ENCODE results near the gene CADPS2.
A peak's percentile ranks its signal among the peaks of the same experiment; 100 is the strongest.

CADPS2 gene

DNA sequence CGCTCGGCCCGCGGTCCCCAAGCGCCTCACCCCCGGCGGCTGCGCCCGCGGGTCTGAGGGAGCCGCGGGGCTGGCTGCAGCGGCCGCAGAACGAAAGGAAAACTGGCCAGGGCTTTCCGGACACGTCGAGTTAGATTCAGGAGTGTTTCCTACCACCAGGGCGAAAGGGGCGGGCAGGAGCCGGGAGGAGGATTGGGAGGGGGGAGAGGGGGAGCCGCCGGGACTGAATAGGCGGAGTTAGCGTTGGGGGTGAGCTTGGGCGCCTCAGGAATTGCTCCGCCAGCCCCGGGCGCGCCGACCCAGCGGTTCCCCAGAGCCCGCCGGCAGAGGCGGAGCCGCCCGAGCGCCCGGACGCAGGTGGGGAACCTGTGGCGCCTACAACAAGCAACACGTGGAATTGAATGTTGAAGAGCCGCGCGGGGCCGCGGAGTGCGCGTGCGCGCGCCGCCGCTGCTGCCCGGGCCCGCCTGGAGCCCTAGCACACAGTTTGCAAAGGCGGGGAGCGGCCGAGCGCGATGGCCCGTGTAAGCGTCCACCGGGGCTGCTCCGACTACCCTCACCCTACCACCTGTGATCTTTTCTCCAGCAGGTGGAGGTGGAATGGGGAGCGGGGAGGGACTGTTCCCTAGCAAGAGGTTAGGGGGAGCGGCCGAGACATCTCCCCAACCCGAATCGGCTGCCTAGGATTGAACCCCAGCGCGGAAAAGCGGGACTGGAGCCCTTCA is at the start of gene CADPS2:
Gene CADPS2, minus strand, starts transcription at position 104 of the 725 bp plus-strand sequence. CDS start 123 bp downstream, outside the sequence.
- Histone ChIP-seq H3K27ac (peak within 1 kb of the TSS; percentile 73), H3K4me3 (ENCODE audit: low read depth, low read length) (peak within 1 kb of the TSS; percentile 87), H3K27me3 (replicated peaks) (no peaks in the 10 kb centered on the region), H3K36me3 (replicated peaks) (no peaks in the 10 kb centered on the region)
- peak; percentile 89 for DNase-seq
- in situ Hi-C loops (cut with HindIII; ENCODE audit: low pct_ligation_motif_present, low sequenced_read_pairs) = no loop called here
- TF ChIP-seq, protein P1, sequence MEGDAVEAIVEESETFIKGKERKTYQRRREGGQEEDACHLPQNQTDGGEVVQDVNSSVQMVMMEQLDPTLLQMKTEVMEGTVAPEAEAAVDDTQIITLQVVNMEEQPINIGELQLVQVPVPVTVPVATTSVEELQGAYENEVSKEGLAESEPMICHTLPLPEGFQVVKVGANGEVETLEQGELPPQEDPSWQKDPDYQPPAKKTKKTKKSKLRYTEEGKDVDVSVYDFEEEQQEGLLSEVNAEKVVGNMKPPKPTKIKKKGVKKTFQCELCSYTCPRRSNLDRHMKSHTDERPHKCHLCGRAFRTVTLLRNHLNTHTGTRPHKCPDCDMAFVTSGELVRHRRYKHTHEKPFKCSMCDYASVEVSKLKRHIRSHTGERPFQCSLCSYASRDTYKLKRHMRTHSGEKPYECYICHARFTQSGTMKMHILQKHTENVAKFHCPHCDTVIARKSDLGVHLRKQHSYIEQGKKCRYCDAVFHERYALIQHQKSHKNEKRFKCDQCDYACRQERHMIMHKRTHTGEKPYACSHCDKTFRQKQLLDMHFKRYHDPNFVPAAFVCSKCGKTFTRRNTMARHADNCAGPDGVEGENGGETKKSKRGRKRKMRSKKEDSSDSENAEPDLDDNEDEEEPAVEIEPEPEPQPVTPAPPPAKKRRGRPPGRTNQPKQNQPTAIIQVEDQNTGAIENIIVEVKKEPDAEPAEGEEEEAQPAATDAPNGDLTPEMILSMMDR (IDR thresholded peaks at IDR 0.05; ENCODE audit: low read depth, low read length, missing control alignments) = peak; percentile 54

DNA sequence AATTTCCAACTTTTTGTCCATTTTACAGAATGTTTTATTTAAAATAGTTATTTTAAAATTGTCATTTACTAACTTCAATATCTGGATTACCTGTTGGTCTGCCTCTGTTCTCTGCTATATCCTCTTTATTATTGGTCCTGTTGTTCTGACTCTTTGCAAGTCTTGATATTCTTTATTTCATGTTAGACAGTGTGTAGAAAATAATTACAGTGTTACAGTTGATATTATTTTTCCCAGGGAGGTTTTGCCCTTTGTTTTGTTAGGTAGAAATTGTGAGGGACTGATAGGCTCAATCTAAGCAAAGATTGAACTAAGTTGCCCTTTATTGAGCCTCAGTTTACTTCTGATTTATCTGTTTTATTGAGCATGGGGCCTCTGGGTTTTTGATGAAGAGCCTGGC is 49.4 kb upstream of the CADPS2 start:
- no peaks in the 10 kb centered on the region for H3K27me3 ChIP-seq (replicated peaks)
- H3K36me3 ChIP-seq (replicated peaks) = no peaks in the 10 kb centered on the region
- TF ChIP-seq, protein P1 (IDR thresholded peaks at IDR 0.05; ENCODE audit: low read depth, low read length, missing control alignments) = no peak
- DNase-seq = no peak
- in situ Hi-C loops (cut with HindIII; ENCODE audit: low pct_ligation_motif_present, low sequenced_read_pairs) = no loop called here
- no peak overlapping the region for H3K27ac ChIP-seq
- no peak overlapping the region for H3K4me3 ChIP-seq (ENCODE audit: low read depth, low read length)

DNA sequence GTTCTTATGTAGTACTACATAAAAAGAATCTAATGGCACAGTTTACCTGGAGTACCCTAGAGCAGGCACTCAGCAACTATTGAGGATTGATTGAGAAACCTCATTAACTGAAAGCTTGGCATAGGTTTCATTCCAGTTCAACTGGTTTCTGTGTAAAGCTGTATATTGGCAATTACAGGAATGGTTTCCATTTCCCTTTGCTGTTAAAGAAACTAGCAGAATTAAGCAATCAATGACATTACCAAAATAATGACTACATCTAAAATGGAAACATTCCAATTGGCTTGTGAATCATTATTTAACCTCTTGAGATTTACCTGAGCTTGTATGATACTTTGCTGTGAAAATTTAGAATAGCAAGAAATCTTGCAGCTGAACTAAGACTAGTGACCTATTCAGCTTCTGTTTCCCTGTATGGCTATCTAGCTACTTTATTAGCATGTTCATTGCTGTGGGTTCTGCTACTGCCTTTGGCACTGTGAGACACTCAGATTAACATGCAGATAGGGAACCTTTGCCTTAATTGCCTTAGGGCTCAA is 33.5 kb upstream of the CADPS2 start:
- no peak for DNase-seq

DNA sequence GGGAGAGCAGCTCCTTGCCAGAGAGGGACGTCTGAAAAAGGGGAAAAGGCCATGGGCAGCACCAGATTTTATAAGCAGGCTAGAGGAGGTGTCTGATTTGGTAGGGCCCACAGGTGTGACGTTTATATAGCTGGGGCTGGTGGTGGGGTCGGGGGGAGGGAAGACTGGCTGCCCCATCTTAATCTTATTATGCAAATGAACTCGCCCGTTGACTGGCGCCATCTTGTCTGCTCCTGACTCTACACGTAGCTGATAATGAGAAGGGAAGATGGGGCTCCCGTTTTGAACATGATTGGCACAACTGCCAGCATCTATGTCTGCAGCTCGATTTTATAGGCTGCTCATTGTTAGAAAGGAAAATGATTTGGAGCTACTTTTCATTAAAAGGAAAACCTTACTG is 28.6 kb upstream of the CADPS2 start:
- Histone ChIP-seq H3K27ac (no peak overlapping the region), H3K4me3 (ENCODE audit: low read depth, low read length) (no peak overlapping the region), H3K36me3 (replicated peaks) (no peaks in the 10 kb centered on the region), H3K27me3 (replicated peaks) (no peaks in the 10 kb centered on the region)
- TF ChIP-seq, protein P1 (IDR thresholded peaks at IDR 0.05; ENCODE audit: low read depth, low read length, missing control alignments) = no peak
- in situ Hi-C loops (cut with HindIII; ENCODE audit: low pct_ligation_motif_present, low sequenced_read_pairs) = no loop called here
- no peak for DNase-seq

More for the DNA sequence above, 33.5 kb upstream of the CADPS2 start:
- Histone ChIP-seq H3K36me3 (replicated peaks) (no peaks in the 10 kb centered on the region), H3K4me3 (ENCODE audit: low read depth, low read length) (no peak overlapping the region), H3K27me3 (replicated peaks) (no peaks in the 10 kb centered on the region), H3K27ac (no peak overlapping the region)
- TF ChIP-seq, protein P1 (IDR thresholded peaks at IDR 0.05; ENCODE audit: low read depth, low read length, missing control alignments) = no peak
- in situ Hi-C loops (cut with HindIII; ENCODE audit: low pct_ligation_motif_present, low sequenced_read_pairs) = no loop called here

DNA sequence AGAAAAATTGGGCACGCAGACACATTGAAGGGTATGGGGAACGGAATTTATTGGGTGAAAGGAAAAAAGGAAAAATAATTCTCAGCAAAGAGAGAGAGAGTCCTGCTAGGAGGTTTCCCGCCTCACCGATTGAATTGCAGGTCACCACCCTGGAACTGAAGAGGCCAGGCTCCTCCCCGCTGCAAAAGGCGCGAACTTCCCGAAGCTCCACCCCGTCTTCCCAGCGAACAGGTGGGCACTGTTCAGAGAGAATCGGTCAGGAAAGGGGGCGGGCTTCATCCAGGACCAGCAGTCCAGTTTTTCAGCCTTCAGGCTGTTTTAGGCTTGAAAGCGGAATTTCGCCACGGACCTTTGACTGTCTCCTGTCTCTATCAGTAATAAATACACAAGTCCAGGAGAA is 27.3 kb upstream of the CADPS2 start:
- TF ChIP-seq, protein P1 (IDR thresholded peaks at IDR 0.05; ENCODE audit: low read depth, low read length, missing control alignments) = no peak
- DNase-seq = no peak
- H3K27me3 ChIP-seq (replicated peaks) = no peaks in the 10 kb centered on the region
- in situ Hi-C loops (cut with HindIII; ENCODE audit: low pct_ligation_motif_present, low sequenced_read_pairs) = no loop called here
- H3K27ac ChIP-seq = no peak overlapping the region
- no peaks in the 10 kb centered on the region for H3K36me3 ChIP-seq (replicated peaks)
- H3K4me3 ChIP-seq (ENCODE audit: low read depth, low read length) = no peak overlapping the region

All from brain microvascular endothelial cell (primary cell).